Pancreas (tissue), 10 donors: ENCODE data around the gene ZBTB20. TPM values are rescaled to one million over a fixed set of nuclear protein-coding genes. Genes with fewer than 3 reads are reported as not detected.

Experiments used
- ATAC-seq, 4 donors: fragments of 200-7000 bp; cut with Tn5 transposase; one replicate each; pipeline versions ENCODE4 v1.8.0 to v1.9.1; 2020; ENCODE audit warnings: mild to moderate bottlenecking in 4 of 4, moderate library complexity in 4 of 4
- DNase-seq, 6 donors: peaks; one replicate each; pipeline ENCODE4 v3.0.0-alpha.2; 2020
- FAIRE-seq: peaks from 2 replicates; lab custom pipeline; 2012; peaks lifted over from hg19 to GRCh38; lab: Jason Lieb, UNC
- H3K27ac ChIP-seq, 4 donors: fragments of 200-600 bp; sonication (generic); 1 replicate in 3 of 4; 2 replicates in 1 of 4; pipeline versions ENCODE4 v1.5.0 to v1.8.0; 2020
- H3K27me3 ChIP-seq, 4 donors: fragments of 200-600 bp; one replicate each; pipeline ENCODE4 v1.8.0; 2021
- H3K36me3 ChIP-seq, 3 donors: fragments of 200-600 bp; sonication (generic) in 1 of 3; one replicate each; pipeline versions ENCODE4 v1.5.0 to v1.8.0; 2020 to 2021
- H3K4me1 ChIP-seq, 3 donors: fragments of 200-600 bp; one replicate each; pipeline ENCODE4 v1.8.0; 2021
- H3K4me3 ChIP-seq, 4 donors: fragments of 200-600 bp; sonication (generic) in 2 of 4; one replicate each; pipeline versions ENCODE4 v1.5.0 to v1.8.0; 2020 to 2021
- H3K9me3 ChIP-seq, 4 donors: fragments of 200-600 bp; one replicate each; pipeline ENCODE4 v1.8.0; 2021
- CTCF ChIP-seq, 4 donors: fragments of 200-600 bp; sonication (generic) in 3 of 4; IDR thresholded peaks; one replicate each; pipeline versions ENCODE4 v1.5.0 to v1.8.0; 2021; ENCODE audit warnings: antibody characterized with exemption in 4 of 4
- WGBS, 2 donors: extraction: QIAGEN DNeasy Blood & Tissue Kit; methylation state at CpG; one replicate each; pipeline ENCODE4 v1.1.7; 2013; 5-methylcytosine and 5-hydroxymethylcytosine counted together
- intact Hi-C, 3 donors: fragments of 100-400 bp; cut with DNase I; formaldehyde crosslinking; loops; one replicate each; pipeline versions ENCODE4 v1.11.1 to v1.14.2; 2022
- polyA plus RNA-seq, 2 donors: library from polyadenylated mRNA; stranded (reverse); fragments of 200-250 nt; gene quantifications; one replicate each; pipeline ENCODE4 v1.2.3, GENCODE V29; 2013
- total RNA-seq, 6 donors: library from RNA; stranded (reverse); fragmentation: NEBNext Ultra II Directional in 4 of 6; extraction: Animal tissue kit (Norgen Biotek cat#: 25700) in 4 of 6; gene quantifications; one replicate each; pipeline versions ENCODE4 v1.2.1 to v1.2.4, GENCODE V29; 2021 to 2023
- donor health status: healthy with polysubstance abuse.
- donor health status: DM: no; HTN: no; CAD: no; lungs with moderate emphysema.
- donor health status: DM: no; HTN: no; CAD: no.
- donor health status: control.
- donor health status: control.
- donor health status: Bipolar disorder and iron deficiency.
- donor health status: DM: yes; HTN: yes; CAD: no.
- donor health status: DM: no; HTN: no; CAD: no.
- donor health status: DM: no; HTN: no; CAD: no.
- donor health status: DM: yes; HTN: yes; CAD: no.

ZBTB20 gene
- total and polyA plus RNA-seq, 8 donors, result 1.3 to 81.5 (median 43.7) TPM

- Histone ChIP-seq H3K36me3 (no peaks in the 10 kb centered on the region), H3K27me3 (no peaks in the 10 kb centered on the region), H3K27ac (no peak overlapping the region), H3K9me3 (no peaks in the 10 kb centered on the region), H3K4me3 (no peak overlapping the region), H3K4me1 (peaks cover 0 to 7% (median 0%) of the 10 kb centered on the region in 3 donors)
- FAIRE-seq (no peak), DNase-seq (no peak), ATAC-seq (no peak)
- no peak for TF ChIP-seq CTCF (IDR thresholded peaks at IDR 0.05)
- WGBS, 2 donors, result 66 to 84% methylated on average over 3 of the region's 3 CpGs
- intact Hi-C loops, result no loop called here
Measured at GRCh38 chr3:114370537-114371174, 776.4 kb downstream of the ZBTB20 start.

GRCh38 chr3:114365909-114366308 is 781.2 kb downstream of the ZBTB20 start:
- WGBS, 2 donors, result 44 to 45% methylated on average over 3 of the region's 3 CpGs
- DNase-seq, result no peak
- FAIRE-seq, result no peak
- Histone ChIP-seq H3K9me3 (no peaks in the 10 kb centered on the region), H3K27me3 (no peaks in the 10 kb centered on the region), H3K36me3 (no peaks in the 10 kb centered on the region), H3K4me1 (peaks cover 4 to 18% (median 12%) of the 10 kb centered on the region in 3 donors), H3K27ac (no peak overlapping the region), H3K4me3 (no peak overlapping the region)
- intact Hi-C loops, result no loop called here
- ATAC-seq, result peak in 3 of 4 donors; percentile 27 to 48 (median 45)
- TF ChIP-seq CTCF (IDR thresholded peaks at IDR 0.05), result no peak

GRCh38 chr3:114364806-114365654 is 782.1 kb downstream of the ZBTB20 start:
- no peak for ATAC-seq
- no peak for TF ChIP-seq CTCF (IDR thresholded peaks at IDR 0.05)
- Histone ChIP-seq H3K9me3 (no peaks in the 10 kb centered on the region), H3K27me3 (no peaks in the 10 kb centered on the region), H3K27ac (no peak overlapping the region), H3K36me3 (no peaks in the 10 kb centered on the region), H3K4me3 (no peak overlapping the region), H3K4me1 (peaks cover 4 to 18% (median 14%) of the 10 kb centered on the region in 3 donors)
- DNase-seq, result no peak
- intact Hi-C loops, result no loop called here
- FAIRE-seq, result no peak
- 77 to 93% methylated on average over 6 of the region's 6 CpGs for WGBS, 2 donors

GRCh38 chr3:114363554-114364202 is 783.4 kb downstream of the ZBTB20 start:
- H3K36me3 ChIP-seq, result no peaks in the 10 kb centered on the region
- no peak overlapping the region for H3K4me3 ChIP-seq
- peaks cover 4 to 18% (median 14%) of the 10 kb centered on the region in 3 donors for H3K4me1 ChIP-seq
- no peaks in the 10 kb centered on the region for H3K27me3 ChIP-seq
- WGBS, 2 donors, result 88% methylated on average over 1 of the region's 1 CpG
- DNase-seq (no peak), ATAC-seq (peak; percentile 59 to 79 (median 76)), FAIRE-seq (no peak)
- H3K9me3 ChIP-seq, result no peaks in the 10 kb centered on the region
- peak overlapping the region in 1 of 4 donors; percentile 24 for H3K27ac ChIP-seq
- intact Hi-C loops, result no loop called here
- TF ChIP-seq CTCF (IDR thresholded peaks at IDR 0.05), result no peak
